Ascending aorta (tissue), 2 donors: ENCODE data around the gene AHNAK2. TPM values are rescaled to one million over a fixed set of nuclear protein-coding genes. Genes with fewer than 3 reads are reported as not detected.

Source experiments
- DNase-seq, 2 donors: peaks; one replicate each; pipeline ENCODE4 v3.0.0-alpha.2; 2019; ENCODE audit warnings: low spot score in 2 of 2
- H3K27ac ChIP-seq, 2 donors: fragments of 200-600 bp; sonication (generic); one replicate each; pipeline ENCODE4 v1.5.1; 2016 to 2017; ENCODE audit warnings: mild to moderate bottlenecking in 1 of 2
- H3K27me3 ChIP-seq: fragments of 200-600 bp; sonication (generic); one replicate; pipeline ENCODE4 v1.5.1; 2017
- H3K36me3 ChIP-seq, 2 donors: fragments of 200-600 bp; sonication (generic); one replicate each; pipeline ENCODE4 v1.5.1; 2016
- H3K4me1 ChIP-seq, 2 donors: fragments of 200-600 bp; sonication (generic); one replicate each; pipeline ENCODE4 v1.5.1; 2016 to 2017; ENCODE audit warnings: mild to moderate bottlenecking in 1 of 2
- H3K4me3 ChIP-seq, 2 donors: fragments of 200-600 bp; sonication (generic); one replicate each; pipeline ENCODE4 v1.5.1; 2016 to 2017; ENCODE audit warnings: mild to moderate bottlenecking in 1 of 2
- H3K9me3 ChIP-seq, 2 donors: fragments of 200-600 bp; sonication (generic); one replicate each; pipeline ENCODE4 v1.5.1; 2016
- CTCF ChIP-seq, 3 experiments: fragments of 200-600 bp in 2 of 3; fragments of 450-650 bp in 1 of 3; sonication (generic) in 2 of 3; IDR thresholded peaks; one replicate each; pipeline ENCODE4 v1.5.1; 2016 to 2019; ENCODE audit warnings: antibody characterized with exemption in 3 of 3, mild to moderate bottlenecking in 1 of 3, moderate library complexity in 1 of 3
- intact Hi-C: fragments of 100-400 bp; cut with DNase I; formaldehyde crosslinking; loops from one replicate; pipeline ENCODE4 v1.15.1; 2023
- total RNA-seq: library from RNA; depleted of rRNA; stranded (reverse); fragments of >200 nt; gene quantifications from one replicate; pipeline ENCODE4 v1.1.0, GENCODE V29; 2016

Gene AHNAK2
- total RNA-seq, 1 donor from 2014 or later, result 35.5 TPM

DNA sequence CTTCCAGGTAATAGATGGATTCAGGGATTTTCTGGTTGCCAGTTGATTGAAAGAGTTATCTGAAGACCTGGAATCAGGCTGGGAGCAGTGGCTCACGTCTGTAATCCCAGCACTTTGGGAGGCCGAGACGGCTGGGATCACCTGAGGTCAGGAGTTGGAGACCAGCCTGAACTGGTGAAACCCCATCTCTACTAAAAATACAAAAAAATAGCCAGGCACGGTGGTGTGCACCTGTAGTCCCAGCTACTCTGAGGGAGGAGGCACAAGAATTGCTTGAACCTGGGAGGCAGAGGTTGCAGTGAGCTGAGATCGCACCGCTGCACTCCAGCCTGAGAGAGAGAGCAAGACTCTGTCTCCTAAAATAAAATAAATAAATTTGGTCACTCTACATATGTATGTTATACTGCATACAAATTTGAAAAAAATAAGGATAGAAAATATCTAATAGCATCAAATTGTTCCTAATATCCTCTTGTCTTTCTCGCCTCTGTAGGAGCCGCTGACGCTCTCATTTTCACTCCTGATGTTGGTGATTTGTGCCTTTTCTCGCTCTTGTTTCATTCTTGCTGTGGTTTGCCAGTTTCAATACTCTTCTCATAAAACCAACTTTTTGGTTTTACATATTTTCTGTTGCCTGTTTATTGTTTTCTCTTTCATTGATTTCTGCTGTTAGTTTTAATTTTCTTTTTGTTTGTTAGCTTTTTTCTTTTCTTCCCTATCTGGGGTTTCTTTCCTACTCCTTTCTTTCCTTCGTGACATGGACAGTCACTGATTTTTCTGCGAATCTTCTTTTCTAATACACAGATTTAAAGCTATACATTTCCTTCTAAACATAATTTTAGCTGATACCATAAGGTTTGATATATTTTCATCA, 77.3 kb downstream of the AHNAK2 start:
- intact Hi-C loops, result no loop called here
- H3K27ac ChIP-seq, result no peak overlapping the region
- no peaks in the 10 kb centered on the region for H3K36me3 ChIP-seq
- H3K9me3 ChIP-seq, result no peaks in the 10 kb centered on the region
- no peak for TF ChIP-seq CTCF (IDR thresholded peaks at IDR 0.05)
- DNase-seq, result peak in 1 of 2 donors; percentile 49
- H3K4me3 ChIP-seq, result no peak overlapping the region
- H3K4me1 ChIP-seq, result no peaks in the 10 kb centered on the region
- H3K27me3 ChIP-seq, result no peaks in the 10 kb centered on the region

DNA sequence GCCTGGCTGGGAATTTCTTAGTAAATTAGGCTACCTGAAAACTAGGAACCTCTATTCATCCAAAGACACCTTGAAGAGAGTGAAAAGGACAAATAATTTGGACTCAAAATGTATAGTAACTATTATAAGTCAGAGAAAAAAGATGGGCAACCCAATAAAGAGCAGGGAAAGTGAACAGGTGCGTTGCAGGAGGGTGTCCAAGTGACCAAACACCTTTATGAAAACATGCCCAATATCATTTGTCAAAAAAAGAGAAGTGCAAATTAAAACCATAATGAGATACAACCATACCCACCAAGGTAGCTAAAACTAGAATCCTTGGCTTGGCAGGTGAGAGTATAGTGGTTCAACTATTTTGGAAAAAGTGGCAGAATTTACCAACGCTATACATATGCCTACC, 78.4 kb downstream of the AHNAK2 start:
- no peak for TF ChIP-seq CTCF (IDR thresholded peaks at IDR 0.05)
- no peak for DNase-seq
- no peaks in the 10 kb centered on the region for H3K27me3 ChIP-seq
- no peak overlapping the region for H3K27ac ChIP-seq
- no peaks in the 10 kb centered on the region for H3K9me3 ChIP-seq
- peaks cover 0 to 2% of the 10 kb centered on the region in 2 donors for H3K36me3 ChIP-seq
- H3K4me1 ChIP-seq, result no peaks in the 10 kb centered on the region
- intact Hi-C loops, result no loop called here
- H3K4me3 ChIP-seq, result no peak overlapping the region

GRCh38 chr14:104898870-104899510, 79.2 kb downstream of the AHNAK2 start:
- no peak overlapping the region for H3K27ac ChIP-seq
- TF ChIP-seq CTCF (IDR thresholded peaks at IDR 0.05), result no peak
- no peaks in the 10 kb centered on the region for H3K27me3 ChIP-seq
- intact Hi-C loops, result no loop called here
- peak in 1 of 2 donors; percentile 58 for DNase-seq
- no peaks in the 10 kb centered on the region for H3K9me3 ChIP-seq
- H3K4me1 ChIP-seq, result no peaks in the 10 kb centered on the region
- H3K4me3 ChIP-seq, result no peak overlapping the region
- peaks cover 0 to 7% of the 10 kb centered on the region in 2 donors for H3K36me3 ChIP-seq

GRCh38 chr14:104898195-104898558, 80.0 kb downstream of the AHNAK2 start:
- peak in 1 of 2 donors; percentile 55 for DNase-seq
- TF ChIP-seq CTCF (IDR thresholded peaks at IDR 0.05), result no peak
- H3K27ac ChIP-seq, result no peak overlapping the region
- H3K9me3 ChIP-seq, result no peaks in the 10 kb centered on the region
- intact Hi-C loops, result no loop called here
- no peaks in the 10 kb centered on the region for H3K27me3 ChIP-seq
- H3K4me1 ChIP-seq, result no peaks in the 10 kb centered on the region
- peaks cover 0 to 11% of the 10 kb centered on the region in 2 donors for H3K36me3 ChIP-seq
- no peak overlapping the region for H3K4me3 ChIP-seq

DNA sequence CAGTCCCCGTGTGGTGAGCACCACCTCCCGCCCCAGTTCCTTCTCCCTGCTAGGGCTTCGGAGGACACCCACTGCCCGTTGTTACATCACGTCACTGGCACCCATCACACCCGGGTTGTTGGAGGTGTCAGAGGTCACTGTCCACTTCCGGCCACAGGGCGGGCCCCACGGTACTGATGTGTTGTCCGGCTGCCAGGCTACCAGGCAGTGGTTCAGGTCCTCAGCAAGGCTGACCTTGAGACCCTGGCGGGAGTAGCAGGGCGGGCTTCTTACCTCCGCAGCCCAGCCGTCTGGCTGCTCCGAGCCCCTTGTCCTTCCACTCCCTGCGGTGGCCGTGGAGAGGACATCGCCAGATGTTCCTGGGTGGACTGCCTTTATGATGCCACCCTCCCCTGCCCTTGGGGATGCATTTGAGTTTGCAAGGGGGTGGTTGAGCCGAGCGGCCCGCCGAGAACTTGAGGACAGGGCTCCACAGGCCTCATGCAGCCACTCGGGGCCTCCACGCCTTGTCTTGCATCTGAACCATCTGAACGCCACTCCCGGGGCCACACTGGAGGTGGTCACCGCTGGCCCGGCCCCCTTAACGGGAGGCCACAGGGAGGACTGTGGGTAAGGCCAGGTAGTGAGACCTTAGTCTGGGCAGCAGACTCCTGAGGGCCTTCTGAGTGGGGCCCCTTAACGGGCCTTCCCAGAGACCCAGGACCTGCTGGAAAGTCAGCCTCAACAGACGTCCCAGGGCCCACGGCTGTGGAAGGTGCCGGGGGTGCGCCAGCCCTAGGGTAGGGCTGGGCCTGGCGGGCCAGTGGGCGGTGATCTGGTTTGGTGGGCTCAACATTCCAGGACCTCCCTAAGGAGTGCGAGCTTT, 80.6 kb downstream of the AHNAK2 start:
- Histone ChIP-seq H3K9me3 (no peaks in the 10 kb centered on the region), H3K27ac (no peak overlapping the region), H3K4me3 (no peak overlapping the region), H3K36me3 (peaks cover 0 to 11% of the 10 kb centered on the region in 2 donors), H3K4me1 (no peaks in the 10 kb centered on the region), H3K27me3 (no peaks in the 10 kb centered on the region)
- DNase-seq, result peak in 1 of 2 donors; percentile 61
- intact Hi-C loops, result no loop called here
- TF ChIP-seq CTCF (IDR thresholded peaks at IDR 0.05), result no peak
